GM13977 (cell line): ENCODE results near the gene SLC44A1.

Experiments used
- DNase-seq: peaks from one replicate; pipeline ENCODE4 v3.0.0; 2012; ENCODE audit warnings: low spot score
- in situ Hi-C: fragments of 300-500 bp; cut with MboI; formaldehyde crosslinking; loops from one replicate; pipeline ENCODE4 v1.12.0; 2022; ENCODE audit warnings: low sequenced_read_pairs, low pct_unique_long_range_greater_than_20kb, mixed read lengths, inconsistent platforms; ENCODE audit not compliant: unreplicated experiment
- TF ChIP-seq, protein P1 (sequence below): IDR thresholded peaks from 2 replicates; pipeline ENCODE4 v1.5.1; 2012; ENCODE audit warnings: mild to moderate bottlenecking, control low read depth; ENCODE audit not compliant: insufficient read depth; ENCODE audit errors: extremely low read depth, missing control alignments

Gene SLC44A1

DNA sequence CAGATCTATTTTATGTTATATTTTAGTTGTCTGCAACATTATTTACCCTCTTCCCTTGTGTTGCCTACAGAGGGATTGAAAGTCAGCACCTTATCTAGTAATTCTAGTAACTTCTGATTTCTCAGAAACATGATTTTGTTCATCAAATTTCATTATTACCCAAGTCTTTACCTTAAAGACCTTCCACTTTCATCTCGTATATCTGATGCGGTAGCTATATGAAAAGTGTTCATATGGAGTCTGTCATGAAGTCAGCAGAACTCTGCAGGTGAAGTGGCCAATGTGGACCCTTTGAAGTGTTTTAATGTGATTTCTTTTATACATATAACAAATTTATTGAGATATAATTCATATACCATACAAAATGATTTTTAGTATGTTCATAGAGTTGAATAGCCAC is 40.0 kb downstream of the SLC44A1 start:
- in situ Hi-C loops = no loop called here
- TF ChIP-seq, protein P1, sequence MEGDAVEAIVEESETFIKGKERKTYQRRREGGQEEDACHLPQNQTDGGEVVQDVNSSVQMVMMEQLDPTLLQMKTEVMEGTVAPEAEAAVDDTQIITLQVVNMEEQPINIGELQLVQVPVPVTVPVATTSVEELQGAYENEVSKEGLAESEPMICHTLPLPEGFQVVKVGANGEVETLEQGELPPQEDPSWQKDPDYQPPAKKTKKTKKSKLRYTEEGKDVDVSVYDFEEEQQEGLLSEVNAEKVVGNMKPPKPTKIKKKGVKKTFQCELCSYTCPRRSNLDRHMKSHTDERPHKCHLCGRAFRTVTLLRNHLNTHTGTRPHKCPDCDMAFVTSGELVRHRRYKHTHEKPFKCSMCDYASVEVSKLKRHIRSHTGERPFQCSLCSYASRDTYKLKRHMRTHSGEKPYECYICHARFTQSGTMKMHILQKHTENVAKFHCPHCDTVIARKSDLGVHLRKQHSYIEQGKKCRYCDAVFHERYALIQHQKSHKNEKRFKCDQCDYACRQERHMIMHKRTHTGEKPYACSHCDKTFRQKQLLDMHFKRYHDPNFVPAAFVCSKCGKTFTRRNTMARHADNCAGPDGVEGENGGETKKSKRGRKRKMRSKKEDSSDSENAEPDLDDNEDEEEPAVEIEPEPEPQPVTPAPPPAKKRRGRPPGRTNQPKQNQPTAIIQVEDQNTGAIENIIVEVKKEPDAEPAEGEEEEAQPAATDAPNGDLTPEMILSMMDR = no peak
- DNase-seq = no peak

DNA sequence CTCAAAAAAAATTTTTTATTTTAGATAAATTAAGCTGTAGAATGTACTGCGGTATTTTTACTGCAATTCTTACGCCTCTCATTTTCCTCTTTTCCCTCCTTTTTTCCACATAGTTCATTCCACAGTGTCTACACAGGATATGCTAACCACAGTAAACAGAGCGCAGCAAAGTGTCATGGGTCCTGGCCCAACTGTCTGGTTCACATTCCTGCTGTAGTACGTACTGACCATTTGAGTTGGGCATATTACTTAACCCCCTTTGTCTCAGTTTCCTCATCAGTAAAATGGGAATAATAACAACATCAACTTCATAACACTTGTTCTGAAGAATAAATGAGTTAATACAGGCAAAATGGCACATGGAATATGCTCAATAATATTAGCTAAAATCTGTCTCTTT is 41.6 kb downstream of the SLC44A1 start:
- TF ChIP-seq, protein P1 = no peak
- in situ Hi-C loops = no loop called here
- DNase-seq = no peak

DNA sequence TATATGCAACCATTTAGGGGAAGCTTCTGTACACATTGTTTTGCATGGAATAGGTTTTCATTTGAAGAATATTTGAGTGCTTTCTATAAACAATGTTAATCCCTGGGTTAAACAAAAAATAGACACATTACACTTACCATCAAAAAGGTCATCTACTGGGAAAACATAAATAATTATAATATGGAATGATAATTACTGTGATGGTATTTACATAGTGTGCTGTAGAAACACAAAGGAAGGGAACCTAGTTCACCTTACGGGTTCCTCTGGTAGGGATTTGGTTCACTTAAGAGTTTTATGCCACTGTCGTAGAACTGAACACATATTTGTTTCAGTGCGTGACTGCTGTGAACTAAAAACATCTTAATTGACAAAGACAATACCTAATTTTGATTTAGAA is 44.9 kb downstream of the SLC44A1 start:
- no peak for DNase-seq
- in situ Hi-C loops = no loop called here
- TF ChIP-seq, protein P1 = no peak

DNA sequence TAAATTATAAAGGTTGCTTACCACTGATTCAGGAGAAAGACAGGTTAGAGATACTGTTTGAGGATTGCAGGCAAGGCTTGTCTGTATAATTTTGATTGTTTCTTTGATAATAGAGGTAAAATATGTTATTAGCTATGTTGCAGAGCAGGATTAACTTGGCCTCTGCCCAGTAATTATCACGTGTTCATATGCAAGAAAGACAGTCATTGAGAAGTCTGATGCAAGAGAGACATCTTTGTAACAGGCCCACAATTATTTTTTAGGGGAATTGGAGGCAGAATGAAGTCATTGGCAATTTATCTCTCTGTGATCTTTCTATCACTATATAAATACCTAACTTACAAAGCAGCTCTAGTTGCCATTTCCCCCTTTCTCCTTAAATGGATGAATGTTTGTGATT is 46.0 kb downstream of the SLC44A1 start:
- TF ChIP-seq, protein P1 = no peak
- in situ Hi-C loops = no loop called here
- DNase-seq = no peak

DNA sequence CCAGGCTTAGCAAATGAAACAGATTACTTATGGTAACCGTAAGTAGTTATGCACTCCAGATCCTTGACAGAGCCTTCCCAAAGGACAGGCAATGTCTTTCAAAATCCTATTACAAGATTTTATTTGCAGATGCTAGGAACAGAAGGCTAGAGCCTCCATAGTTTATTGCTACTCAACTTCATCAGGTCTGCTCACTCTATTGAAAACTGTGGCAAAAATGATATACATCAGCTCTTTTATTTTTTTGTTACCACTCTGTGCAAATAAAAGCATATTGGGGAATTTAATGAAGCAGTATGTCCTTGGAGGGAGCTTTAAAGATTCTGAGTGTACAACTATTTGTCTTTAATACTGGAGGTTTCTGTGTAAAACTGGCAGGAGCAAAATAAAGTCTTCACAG is 46.5 kb downstream of the SLC44A1 start:
- DNase-seq = no peak
- TF ChIP-seq, protein P1 = no peak
- in situ Hi-C loops = no loop called here

DNA sequence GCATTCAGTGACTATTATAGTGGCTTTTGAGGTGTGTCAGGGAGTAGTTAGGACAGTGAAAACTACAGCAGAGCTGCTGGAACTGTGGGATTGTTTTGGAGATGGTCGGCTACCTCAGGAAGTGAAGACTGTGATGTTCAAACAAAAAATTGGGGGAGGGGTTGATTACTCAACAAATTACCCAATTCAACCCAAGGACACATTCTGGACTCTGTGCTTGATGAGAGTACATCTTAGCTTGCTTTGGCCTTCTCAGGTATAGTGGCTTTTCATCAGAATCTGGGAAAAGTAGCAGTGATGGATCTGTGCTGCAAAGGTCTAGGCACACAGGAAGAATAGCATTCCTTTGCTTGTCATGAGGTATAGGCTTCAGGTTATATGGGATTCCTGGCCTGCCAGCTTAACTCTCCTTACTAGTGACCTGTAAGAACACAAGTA is 47.0 kb downstream of the SLC44A1 start:
- in situ Hi-C loops = no loop called here
- DNase-seq = no peak
- TF ChIP-seq, protein P1 = no peak

DNA sequence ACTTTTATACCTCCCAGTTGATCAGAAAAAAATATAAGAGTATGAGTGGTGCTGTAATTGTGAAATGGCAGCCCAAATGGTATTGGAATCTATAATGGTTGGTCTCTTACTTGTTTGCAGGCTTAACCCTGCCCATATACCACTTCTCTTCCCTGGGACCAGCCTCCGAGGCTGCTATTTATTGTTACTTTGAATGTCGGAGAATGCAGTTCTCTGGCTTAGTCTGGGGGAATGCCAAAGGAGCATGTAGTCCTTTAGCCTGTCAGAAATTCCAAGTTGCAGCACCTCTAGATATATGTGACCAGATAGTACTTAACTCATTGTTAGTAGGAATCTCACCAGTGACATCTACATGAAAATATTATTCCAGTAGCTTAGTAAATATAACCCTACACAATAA is 47.5 kb downstream of the SLC44A1 start:
- no peak for DNase-seq
- in situ Hi-C loops = no loop called here
- TF ChIP-seq, protein P1 = no peak
